ENCODE data around the gene MYOT.

DNA sequence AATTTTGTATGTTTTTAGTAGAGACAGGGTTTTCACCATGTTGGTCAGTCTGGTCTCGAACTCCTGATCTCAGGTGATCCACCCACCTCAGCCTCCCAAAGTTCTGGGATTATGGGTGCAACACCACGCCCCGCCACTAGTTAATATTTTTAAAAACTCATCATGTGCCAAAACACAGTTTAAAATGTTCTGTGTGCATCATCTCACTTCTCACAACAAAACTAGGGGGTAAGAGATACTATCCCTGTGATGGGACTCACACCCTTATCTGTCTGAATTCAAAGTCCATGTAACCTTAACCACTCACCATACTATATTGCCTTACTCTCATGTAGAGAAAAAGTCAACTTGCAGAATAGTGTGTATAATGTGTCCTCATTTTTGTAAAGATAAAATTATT is 24.2 kb downstream of the MYOT start:
- TF ChIP-seq, protein P1, sequence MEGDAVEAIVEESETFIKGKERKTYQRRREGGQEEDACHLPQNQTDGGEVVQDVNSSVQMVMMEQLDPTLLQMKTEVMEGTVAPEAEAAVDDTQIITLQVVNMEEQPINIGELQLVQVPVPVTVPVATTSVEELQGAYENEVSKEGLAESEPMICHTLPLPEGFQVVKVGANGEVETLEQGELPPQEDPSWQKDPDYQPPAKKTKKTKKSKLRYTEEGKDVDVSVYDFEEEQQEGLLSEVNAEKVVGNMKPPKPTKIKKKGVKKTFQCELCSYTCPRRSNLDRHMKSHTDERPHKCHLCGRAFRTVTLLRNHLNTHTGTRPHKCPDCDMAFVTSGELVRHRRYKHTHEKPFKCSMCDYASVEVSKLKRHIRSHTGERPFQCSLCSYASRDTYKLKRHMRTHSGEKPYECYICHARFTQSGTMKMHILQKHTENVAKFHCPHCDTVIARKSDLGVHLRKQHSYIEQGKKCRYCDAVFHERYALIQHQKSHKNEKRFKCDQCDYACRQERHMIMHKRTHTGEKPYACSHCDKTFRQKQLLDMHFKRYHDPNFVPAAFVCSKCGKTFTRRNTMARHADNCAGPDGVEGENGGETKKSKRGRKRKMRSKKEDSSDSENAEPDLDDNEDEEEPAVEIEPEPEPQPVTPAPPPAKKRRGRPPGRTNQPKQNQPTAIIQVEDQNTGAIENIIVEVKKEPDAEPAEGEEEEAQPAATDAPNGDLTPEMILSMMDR (IDR thresholded peaks at IDR 0.05), result peak; percentile 44
- no peak for TF ChIP-seq EZH2 (IDR thresholded peaks at IDR 0.05; ENCODE audit: borderline replicate concordance, insufficient read depth, low read depth, low read length, poor library complexity, severe bottlenecking)

Measured in B cell (primary cell).